GM19395 (cell line): ENCODE results near the gene TRABD2B.

Experiments used
- ATAC-seq: cut with Tn5 transposase; IDR thresholded peaks from one replicate; pipeline ENCODE4 v1.9.1; 2021; ENCODE audit warnings: mild to moderate bottlenecking, moderate library complexity; ENCODE audit not compliant: unreplicated experiment

TRABD2B gene

DNA sequence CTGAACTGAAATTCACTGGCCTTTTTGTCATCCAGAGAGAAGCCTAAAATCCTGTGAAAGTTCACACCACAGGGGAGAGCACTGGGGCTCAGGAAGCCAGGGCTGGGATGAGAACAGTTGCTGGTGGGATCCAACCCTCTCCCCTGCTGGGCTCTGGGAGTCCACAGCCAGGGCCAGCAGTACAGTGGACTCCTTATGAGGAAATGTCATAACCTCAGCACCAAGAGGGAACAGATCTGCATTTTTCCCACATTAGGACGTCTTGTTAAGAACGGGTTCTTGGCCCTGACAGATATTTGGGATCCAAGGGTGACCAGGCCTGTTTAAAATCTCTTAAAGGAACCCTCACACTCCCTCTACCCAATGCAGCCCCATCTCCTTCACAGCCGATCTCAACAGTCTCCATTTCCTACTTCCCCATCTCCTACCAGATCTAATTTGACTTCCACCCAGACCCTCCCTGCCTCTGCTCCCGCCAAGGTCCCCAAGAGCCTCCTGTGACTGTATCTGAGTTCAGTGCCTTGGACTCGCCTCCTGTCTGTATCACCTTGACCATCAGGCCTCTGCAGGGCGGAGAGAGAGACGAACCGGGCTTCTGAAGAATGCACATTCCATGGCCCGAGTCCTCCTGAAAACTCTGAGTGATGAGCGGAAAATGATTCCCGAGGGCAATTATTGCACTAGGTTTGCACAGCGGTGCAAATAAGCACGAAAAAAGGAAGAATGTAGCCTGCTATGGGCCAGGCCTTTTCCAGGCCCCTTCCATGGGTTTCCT, 159.9 kb downstream of the TRABD2B start:
- ATAC-seq, result no peak

DNA sequence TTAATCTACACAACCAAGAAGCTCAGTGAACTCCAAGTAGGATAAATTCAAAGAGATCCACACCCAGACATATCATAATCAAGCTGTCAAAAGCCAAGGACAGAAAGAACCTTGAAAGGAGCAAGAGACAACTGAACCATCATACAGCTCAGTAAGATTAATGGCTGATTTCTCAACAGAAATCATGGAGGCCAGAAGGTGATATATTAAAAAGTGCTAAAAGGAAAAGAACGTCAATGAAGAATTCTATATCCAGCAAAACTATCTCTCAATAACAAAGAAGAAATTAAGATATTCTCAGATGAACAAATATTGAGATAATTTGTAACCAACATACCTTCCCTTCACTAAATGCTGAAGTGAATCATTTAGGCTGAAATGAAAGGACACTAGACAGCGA, 161.8 kb downstream of the TRABD2B start:
- no peak for ATAC-seq

DNA sequence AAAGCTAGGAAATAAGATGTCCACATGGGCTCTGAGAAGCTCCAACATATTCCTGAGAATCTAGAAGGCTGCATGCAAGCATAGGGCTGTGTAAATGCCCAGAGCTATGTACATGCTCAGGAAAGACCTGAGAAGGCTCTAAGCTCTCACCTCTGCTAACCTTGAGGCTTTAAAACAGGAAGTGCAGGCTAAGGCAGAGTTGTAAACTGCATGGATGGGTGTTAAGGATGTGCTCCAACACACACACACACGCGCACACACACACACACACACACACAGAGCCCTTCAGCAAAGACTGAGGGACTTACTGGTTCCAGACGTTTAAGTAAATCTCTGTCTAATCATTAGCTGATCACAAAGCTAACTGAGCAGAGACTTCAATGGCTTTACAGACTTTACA, 162.9 kb downstream of the TRABD2B start:
- no peak for ATAC-seq

DNA sequence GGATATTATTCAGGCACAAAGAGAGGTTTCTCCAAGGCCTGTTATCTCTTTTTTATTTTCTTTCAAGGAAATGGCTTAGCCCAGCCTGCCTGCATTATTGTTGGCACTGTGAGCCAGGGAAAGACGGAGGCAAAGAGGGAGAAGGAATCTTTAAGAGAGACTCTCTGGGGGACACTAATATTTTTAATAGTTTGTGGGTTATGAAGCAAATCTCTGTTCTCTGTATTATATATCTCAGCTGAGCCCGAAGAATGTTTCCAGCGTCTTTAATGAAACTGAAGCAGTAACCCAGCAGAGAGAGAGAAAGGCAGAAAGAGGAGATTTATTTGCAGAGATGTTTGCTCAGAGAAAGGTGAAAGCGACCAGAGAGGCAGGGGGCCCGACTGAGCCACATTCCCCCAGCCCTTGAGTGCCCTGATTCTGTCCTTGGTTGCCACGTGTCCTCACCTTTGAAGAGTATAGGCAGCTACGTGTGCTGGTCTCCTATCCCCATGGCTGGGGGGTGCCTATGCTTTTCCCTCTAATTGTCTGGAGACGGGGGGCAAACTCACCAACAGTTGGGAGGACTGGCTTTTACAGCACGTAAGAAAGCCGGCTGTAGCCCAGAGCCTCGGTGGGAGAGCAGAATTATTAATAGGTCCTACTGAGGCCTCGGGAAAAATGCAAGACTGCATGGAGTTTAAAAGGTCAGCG, 166.4 kb downstream of the TRABD2B start:
- ATAC-seq, result no peak

DNA sequence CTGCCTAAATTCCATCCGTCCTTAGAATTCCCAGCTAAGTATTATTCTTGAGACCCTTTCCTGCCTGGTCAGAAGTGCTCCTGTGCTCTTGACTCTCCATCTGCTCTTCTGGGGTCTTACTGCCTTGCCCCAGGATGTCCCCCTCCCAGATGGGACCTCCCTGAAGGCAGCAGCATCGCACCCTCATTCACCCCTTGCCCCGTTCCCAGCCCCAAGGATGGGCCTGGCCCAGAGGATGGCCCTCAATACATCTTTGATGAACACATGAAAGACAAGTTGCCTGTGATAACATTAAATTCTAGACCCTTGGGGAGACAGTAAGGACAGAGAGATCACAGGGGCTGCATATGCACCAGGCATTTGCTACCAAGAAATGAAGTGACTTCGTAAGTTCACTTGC, 167.2 kb downstream of the TRABD2B start:
- no peak for ATAC-seq

DNA sequence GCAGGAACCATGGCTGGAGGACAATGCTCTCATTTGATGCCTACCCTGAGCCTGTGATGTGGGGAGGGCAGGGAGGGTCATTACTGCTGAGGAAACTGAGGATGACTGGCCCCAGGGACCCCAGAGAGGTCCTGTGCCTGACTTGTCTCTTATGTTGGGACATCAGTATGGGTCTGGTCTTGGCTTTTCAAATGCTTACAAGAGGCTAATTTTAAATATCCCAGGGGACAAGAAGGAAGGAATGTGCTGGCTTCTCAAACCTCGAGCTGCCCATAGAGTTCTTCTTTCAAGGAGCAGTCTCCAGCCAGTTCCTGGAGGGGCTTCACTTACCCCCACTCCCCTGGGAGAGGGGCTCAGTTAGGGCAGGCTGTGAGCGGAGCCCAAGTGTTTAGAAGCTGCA, 168.2 kb downstream of the TRABD2B start:
- no peak for ATAC-seq

DNA sequence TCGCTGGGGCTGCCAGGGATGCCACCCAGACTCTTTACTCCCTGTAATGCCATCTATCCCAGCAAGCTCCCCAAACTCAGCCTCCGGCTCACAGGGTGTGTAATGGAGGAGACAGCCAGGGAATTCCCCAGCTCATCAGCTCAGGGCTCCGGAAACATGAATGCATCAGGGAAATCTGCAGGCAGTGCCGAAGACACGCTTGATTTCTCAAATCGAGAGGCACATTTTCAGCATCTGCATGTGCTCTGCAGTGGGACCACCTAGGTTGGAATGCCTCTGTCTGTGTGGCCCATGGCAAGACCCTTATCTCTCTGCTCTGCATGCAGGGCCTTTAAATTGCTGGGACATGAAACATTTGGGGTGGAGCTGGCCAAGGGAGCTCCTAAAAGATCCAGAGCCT, 170.1 kb downstream of the TRABD2B start:
- no peak for ATAC-seq

DNA sequence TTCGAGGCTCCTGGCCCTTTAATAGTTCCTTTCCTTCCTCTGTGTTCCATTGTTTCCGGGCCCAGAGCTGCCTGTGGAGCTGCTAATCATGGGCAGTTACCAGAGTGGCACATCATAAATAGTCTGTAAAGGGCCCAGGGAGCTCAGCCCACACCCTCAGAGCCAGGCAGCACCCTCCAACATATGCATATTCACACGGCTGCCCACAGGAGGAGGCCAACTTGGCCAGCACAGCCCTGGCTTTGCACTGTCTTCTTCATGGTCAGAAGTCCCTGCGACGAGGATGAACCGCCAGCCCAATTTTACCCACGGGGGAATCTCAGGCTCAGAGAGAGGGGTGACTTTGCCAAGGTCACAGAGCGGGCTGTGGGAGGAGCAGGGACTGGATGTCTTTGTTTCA, 172.5 kb downstream of the TRABD2B start:
- no peak for ATAC-seq

DNA sequence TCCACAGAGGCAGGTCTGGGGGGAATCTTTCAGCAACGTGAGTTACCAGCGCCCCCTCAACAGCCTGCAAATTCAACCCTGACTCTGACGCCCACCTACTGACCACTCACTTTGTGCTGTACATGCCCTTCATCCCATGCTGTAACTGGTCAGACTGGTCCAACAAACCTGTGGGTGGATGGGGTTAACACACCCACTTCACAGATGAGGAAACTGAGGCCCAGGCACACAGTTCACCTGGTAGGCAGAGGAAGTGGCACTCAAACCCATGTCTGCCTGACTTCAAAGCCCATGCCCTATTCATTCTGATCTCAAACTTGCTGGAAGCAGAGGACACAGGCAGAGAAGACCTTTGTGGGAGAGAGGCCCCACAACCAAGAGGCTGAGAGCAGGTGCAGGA, 172.9 kb downstream of the TRABD2B start:
- no peak for ATAC-seq

DNA sequence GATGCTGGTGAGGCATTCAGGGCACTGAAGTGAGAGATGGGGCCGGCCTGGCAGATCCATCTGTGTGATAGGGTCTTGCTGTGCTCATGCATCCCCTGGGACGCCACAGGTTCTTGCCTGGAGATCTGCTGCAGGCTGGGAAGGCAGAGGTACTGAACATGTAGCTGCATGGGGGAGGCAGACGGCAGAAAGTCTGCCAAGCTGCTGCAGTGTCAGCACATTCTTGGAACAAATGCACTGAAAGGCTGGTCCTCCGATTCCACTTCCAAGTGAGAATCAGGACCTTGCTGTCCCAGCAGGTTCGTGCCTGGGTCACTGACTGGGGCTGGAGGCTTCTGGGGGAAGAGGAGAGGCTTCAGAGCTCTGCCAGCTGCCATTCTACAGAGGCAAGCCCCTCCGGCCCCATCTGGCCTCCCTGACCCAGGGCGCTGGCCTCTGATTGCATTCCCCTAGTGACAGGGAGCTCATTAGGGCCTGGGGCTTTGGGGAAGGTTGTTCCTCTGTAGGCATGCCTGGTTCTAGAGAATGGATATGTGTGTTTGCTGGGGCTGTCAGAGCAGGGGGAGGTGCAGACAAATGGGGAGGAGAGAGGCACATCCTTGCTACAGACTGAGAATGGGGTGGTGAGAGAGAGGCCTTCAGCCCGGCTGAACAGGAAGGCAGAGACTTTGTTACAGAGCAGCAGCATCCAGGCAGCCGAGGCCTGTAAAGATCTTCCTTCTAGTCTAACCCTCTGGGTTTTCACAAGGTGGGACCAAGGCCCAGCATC, 174.0 kb downstream of the TRABD2B start:
- ATAC-seq, result no peak

DNA sequence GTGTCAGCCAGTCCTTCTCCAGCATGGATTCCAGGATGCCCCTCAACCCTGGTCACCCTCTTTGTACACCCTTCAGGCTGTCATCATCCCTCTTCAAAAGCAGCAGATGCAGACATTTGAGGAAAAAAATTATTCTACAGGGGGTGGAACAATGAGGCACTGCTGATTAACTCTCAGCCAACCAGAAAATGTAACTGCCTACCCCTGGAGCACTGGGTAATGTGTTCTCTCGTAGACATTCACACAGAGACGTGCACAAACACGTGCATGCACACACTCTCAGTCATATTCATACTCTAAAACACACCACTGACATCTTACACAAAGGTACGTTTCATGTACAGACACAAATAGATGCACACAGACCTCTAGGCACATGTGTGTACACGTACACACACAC, 175.4 kb downstream of the TRABD2B start:
- ATAC-seq, result no peak

DNA sequence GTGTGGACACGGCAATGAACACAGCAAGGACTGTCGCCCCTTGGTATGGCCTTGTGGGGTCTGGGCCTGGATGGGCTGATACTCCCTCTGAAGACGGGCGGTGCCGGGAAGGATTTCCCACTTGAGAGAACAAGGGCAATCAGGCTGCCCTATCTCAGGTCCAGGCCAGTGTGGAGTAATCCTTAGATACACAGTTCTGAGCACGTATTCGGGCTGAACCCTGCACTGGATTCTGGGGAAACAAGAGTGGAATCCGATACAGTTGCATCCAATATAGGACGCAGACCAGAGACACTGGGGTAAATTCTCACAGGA, 177.7 kb downstream of the TRABD2B start:
- ATAC-seq, result no peak

DNA sequence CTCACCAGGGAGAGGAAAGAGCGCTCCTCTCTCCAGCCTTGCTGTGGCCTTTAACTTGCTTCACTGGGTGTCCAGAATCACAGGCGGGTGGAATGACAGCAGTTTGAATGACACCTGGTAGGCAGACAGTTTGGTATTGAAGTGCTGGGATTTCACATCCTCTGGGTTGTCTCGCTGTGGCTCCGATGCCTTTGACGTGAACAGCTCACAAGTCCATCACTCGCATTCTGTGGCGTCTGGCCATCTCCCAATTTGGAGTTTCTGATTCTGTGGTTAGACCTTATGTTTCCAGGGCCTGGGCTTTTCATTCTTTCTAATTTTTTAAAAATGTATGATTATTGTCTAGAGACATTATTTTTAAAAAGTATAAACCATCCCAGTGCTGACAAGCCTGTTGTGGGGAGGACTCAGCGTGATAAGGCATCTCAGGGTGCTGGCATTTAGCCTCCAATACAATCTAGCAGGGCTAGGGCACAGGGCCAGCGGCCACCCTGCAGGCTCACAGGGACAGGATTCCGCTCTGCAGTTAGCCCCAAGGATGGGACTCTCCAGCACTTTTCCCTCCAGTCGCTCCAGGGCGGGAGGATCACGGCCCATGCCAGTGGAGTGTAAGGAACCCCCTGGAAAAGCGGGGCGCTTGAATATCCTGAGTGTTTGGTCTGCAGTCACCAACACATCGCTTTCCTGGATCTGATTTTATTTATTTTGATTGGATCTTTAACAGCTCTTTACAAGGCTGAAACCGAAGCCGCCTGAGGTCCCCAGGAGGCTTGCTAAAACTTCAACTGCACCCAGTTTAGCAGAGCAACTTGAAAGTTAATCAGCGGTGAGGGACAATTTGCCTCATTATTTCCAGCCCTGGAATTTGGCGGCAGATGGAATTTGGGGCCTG, 178.3 kb downstream of the TRABD2B start:
- no peak for ATAC-seq

DNA sequence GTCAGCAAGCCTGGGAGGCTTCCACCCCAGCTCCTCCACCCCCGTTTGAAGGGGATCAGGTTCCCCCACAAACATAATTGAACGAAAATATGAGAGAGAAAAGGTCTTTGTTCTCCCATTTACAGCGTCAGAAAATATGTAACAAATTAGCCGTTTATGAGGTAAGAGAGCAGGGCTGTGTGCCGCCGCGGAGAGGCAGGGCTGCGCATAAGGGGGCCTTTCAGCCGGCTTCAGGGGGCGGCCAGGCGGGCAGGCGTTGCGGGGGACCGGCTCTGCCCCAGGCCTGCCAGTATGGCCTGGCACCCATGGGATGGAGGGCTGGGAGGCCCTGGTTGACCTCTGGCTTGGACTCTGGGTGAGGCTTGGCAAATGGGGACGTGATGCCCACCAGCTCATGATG, 179.3 kb downstream of the TRABD2B start:
- ATAC-seq, result no peak

DNA sequence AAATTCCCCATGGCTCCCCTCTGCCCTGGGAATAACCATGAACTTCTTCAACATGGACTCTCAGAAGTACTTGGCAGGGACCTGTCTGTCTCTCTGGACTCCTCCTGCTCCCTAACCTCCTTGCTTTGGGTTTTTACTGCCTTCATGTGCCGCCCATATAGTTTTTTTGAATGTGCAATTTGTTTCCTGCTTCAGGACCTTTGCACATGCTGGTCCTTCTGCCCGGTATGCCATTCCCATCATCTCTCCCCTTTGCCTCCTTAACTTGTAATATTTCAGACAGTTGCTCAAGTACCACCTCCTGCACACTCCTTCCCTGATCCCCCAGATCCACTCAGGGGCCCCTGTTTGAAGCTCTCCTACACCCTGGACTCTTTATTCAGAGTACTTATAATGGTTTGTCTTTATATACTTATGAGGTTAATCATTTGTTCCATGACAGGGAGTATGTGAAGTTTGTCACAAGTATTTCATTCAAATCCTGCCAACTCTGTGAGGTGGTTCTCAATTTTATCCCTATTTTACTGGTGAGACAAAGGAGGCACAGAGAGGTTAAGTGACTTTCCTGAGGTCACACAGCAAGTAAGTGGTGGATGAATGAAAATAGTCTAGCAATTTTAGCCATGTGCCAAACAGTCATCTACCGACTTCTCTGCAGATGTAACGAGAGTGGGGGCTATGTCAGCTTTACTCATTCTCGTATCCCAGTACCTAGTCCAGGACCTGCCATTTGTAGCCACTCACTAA, 180.7 kb downstream of the TRABD2B start:
- no peak for ATAC-seq

DNA sequence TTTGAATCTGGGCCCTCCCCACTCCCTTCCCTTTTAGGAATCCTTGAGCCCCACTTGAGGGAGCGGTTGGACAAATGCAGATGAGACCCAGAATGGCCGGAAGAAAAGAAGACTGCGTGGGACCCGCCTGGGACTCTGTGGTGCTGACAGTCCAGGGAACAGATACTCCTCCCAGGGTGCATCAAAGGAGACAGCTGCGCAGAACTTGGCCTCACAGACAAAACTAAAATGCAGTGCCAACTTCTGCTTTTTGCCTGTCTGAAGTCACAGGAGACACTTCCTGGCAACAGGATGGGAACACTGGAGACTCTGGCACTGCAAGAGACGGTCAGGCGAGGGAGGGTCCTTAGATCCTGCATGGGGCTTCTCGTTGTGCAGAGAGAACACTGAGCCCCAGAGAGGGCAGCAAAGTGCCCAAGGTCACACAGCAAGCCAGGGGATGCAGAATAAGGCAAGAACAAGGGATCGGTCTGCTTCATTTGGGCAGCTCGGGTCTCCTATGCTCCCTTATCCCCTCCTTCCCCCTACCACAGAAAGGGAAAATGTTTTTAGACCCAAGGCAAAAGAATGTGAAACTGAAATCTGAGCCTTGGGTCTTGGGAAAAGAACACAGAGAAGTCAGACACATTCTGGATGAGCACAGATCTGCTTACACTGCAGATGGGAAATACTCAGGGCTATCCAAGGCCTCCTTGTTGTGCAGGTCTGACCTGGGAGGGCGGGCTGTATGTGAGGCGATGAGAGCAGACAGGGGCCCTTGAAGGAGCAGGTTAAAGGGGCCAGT, 182.4 kb downstream of the TRABD2B start:
- ATAC-seq, result no peak

DNA sequence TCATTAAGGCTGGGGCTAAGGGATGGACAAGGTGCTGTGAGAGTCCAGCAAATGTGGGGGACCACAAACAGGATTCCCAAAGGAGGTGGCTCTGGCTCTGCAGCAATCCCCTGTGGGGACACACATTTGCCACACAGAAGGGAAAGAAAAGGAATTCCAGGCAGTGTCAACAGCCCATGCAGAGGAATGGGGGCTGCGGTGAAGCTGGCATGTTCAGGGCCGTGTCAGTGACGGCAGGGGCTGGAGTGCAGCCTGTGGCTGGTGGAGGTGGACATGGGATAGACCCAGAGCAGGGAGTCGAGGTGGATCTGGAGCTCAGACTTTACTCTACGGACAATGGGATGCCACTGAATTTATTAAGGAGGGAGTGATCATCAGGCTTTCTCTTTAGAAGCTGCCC, 183.2 kb downstream of the TRABD2B start:
- ATAC-seq, result no peak

DNA sequence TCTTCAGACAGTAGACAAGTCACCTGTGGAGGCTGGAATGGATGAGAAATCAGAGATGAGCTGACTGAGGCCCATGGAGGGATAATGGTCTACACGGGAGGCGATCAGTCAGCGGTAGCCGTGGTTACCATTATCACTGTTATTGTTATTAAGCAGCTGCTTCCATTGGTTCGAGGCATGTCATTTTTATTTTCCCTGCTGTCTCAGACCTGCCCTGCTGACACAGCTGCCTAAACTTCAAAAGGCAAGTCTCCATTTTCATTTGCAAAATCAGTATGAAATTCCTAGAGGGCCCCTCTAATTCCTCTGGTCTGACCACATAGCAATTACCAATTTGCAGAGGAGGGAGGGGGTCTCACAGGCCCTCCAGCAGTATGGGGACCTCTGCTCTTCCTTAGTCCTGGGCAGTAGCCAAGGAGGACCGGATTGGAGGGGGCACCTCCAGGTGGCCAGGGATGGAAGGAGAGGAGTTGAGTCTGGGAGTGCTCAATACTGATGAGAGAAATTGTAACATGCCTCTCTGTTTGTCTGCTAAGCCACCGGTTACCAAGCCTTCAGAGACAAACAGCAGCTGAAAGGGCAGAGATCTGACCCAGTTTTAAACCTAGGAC, 184.2 kb downstream of the TRABD2B start:
- no peak for ATAC-seq
